GM12892 (cell line): ENCODE measurements around the gene ERGIC1. TPM values are rescaled to one million over a fixed set of nuclear protein-coding genes. Genes with fewer than 3 reads are reported as not detected.
"Not testable (repeated sequence)": the region's sequence is repeated elsewhere in the genome, so short reads cannot be mapped to it uniquely, and the experiment has no call there.

Experiments used
- DNase-seq: peaks from one replicate; pipeline ENCODE4 v3.0.0; 2011; ENCODE audit not compliant: insufficient read length
- FAIRE-seq: peaks from 2 replicates; lab custom pipeline; 2011; peaks lifted over from hg19 to GRCh38; lab: Jason Lieb, UNC
- POLR2A ChIP-seq: IDR thresholded peaks from 2 replicates; pipeline ENCODE4 v1.6.1; 2011; ENCODE audit warnings: low read depth, low read length, control low read depth
- POLR2AphosphoS5 ChIP-seq: IDR thresholded peaks from 2 replicates; pipeline ENCODE4 v1.6.1; 2011; ENCODE audit warnings: low read depth, low read length, control low read depth
- TAF1 ChIP-seq: IDR thresholded peaks from 2 replicates; pipeline ENCODE4 v1.6.1; 2011; ENCODE audit warnings: low read depth, mild to moderate bottlenecking, control low read depth, low read length, borderline replicate concordance
- polyA plus RNA-seq: library from polyadenylated mRNA; unstranded; fragments of >200 nt; gene quantifications from one replicate; pipeline ENCODE4 v1.2.1, GENCODE V29; 2012; ENCODE audit warnings: missing spikeins, inconsistent platforms; ENCODE audit not compliant: missing spikeins

The ERGIC1 gene
- 58.7 TPM for polyA plus RNA-seq

- DNase-seq (peak; percentile 83), FAIRE-seq (peak; percentile 92)
- TF ChIP-seq POLR2A (peak; percentile 53; the same call in 1 of the 2 replicates), POLR2AphosphoS5 (peak; percentile 43; the same call in 1 of the 2 replicates), TAF1 (no peak)
Observed at GRCh38 chr5:172833686-172834414, at the start of gene ERGIC1. ERGIC1 (plus strand) TSS chr5:172834251; CDS start chr5:172834414, 163 bp downstream.

GRCh38 chr5:172785429-172786088 lies 48.5 kb upstream of the ERGIC1 start:
- no peak for TF ChIP-seq POLR2AphosphoS5
- TF ChIP-seq TAF1: no peak
- TF ChIP-seq POLR2A: no peak
- FAIRE-seq: no peak
- DNase-seq: no peak

GRCh38 chr5:172786736-172787462 lies 47.2 kb upstream of the ERGIC1 start:
- no peak for TF ChIP-seq POLR2A
- no peak for TF ChIP-seq POLR2AphosphoS5
- TF ChIP-seq TAF1: no peak
- no peak for FAIRE-seq

GRCh38 chr5:172787538-172787937 lies 46.5 kb upstream of the ERGIC1 start:
- DNase-seq, FAIRE-seq: not testable (repeated sequence)

More at GRCh38 chr5:172786736-172787462, 47.2 kb upstream of the ERGIC1 start:
- no peak for DNase-seq

GRCh38 chr5:172788771-172789686 lies 45.0 kb upstream of the ERGIC1 start:
- DNase-seq: no peak
- FAIRE-seq: no peak
- TF ChIP-seq POLR2A: no peak
- TF ChIP-seq POLR2AphosphoS5: no peak
- no peak for TF ChIP-seq TAF1

- no peak for DNase-seq
- no peak for TF ChIP-seq TAF1
- TF ChIP-seq POLR2AphosphoS5: no peak
- TF ChIP-seq POLR2A: no peak
- no peak for FAIRE-seq
Observed at GRCh38 chr5:172789687-172790495, 44.2 kb upstream of the ERGIC1 start.

GRCh38 chr5:172790496-172790889 lies 43.6 kb upstream of the ERGIC1 start:
- FAIRE-seq: no peak

GRCh38 chr5:172791286-172791685 lies 42.8 kb upstream of the ERGIC1 start:
- no peak for FAIRE-seq
- no peak for TF ChIP-seq TAF1
- TF ChIP-seq POLR2A: no peak
- TF ChIP-seq POLR2AphosphoS5: no peak
- no peak for DNase-seq

More at GRCh38 chr5:172790496-172790889, 43.6 kb upstream of the ERGIC1 start:
- TF ChIP-seq POLR2A: no peak
- no peak for TF ChIP-seq POLR2AphosphoS5
- no peak for TF ChIP-seq TAF1
- DNase-seq: no peak

- FAIRE-seq (no peak), DNase-seq (no peak)
- TF ChIP-seq POLR2A (no peak), TAF1 (no peak), POLR2AphosphoS5 (no peak)
Observed at GRCh38 chr5:172791726-172792445, 42.2 kb upstream of the ERGIC1 start.
